OCI-M1 (cell line): ENCODE data around the gene HECW1.

Source experiments
- DNase-seq: peaks from one replicate; lab custom pipeline; 2025; lab: John Stamatoyannopoulos, UW

The HECW1 gene

DNA sequence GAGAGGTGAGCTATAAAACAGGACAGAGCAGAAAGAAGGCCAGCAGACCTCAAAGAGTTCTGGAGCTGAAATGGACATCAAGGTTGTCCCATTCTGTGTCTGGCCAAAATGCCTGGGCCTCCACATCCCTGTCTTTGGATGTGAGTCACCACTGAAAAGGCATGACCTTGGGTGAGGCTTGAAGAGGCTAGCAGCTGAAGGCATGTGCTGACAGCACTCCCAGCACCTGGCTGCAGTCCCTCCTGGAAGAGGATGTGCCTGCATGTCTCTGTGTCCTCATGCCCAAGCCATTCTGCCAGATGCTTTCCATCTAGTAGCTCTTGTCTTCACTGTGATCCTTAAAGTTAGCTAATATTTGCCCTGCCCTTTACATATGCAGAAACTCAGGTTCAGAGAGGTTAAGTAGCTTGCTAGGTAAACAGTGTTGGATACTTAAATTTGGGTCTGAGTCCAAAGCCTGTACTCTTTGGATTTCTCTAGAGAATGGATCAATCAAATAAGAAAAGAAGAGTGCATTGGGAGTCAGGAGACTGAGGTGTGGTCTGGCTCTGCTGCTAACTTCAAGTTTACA is 35.8 kb downstream of the HECW1 start:
- no peak for DNase-seq

DNA sequence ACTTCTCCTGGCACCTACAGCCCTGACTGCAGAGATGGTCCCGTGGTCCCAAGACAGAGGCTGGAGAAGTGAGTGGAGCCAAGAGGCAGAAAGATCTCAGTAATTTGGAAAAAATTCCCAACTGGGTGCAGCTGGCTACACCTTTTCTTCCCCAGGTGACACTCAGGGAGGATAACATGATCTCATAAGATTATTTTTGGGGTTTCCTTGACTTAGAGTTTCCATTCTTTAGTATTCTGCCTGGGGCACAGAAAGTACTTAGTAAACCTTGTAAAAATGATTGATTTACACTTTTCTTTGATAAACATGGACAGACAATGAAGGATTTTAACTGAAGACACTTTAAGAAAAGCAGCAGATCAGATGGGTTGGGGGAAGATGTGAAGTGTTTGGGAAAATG is 38.6 kb downstream of the HECW1 start:
- DNase-seq, result no peak

DNA sequence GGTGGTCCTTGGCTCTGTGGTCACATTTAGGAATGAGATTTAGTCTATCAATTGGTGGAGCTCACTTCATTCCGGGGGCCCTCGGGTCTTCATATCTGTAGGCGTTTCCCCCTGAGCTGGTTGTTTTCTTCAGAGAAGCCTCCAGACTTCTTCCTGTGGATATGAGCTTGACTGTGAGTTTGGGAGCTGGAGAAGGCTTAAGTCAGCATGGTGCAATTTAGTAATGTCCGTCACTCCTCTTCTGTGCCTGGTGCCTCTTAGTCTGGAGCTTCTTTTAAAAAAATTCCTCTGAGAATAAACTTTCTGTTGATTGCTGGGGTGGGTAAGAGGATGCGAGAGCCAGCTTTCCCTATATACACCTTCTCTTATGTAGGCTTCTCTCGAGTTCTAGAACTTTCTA is 40.2 kb downstream of the HECW1 start:
- no peak for DNase-seq

DNA sequence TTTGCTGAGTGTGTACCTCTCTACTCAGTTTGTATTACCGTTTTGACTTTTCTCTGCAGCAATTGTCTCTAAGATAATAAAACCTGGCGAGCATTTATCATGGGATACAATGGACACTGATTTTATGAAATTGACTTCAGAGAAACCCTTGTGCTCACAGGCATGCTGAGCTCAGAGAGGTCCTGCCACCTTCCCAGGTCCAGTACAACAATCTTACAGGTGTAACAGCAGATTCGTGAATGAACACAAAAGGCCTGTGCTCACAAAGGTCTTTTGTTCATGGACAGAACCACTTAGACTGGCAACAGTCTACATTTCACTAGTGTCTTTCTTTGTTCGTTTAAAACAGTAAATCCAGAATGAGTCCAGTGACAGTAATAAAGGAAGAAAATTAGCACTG is 43.2 kb downstream of the HECW1 start:
- DNase-seq, result no peak

DNA sequence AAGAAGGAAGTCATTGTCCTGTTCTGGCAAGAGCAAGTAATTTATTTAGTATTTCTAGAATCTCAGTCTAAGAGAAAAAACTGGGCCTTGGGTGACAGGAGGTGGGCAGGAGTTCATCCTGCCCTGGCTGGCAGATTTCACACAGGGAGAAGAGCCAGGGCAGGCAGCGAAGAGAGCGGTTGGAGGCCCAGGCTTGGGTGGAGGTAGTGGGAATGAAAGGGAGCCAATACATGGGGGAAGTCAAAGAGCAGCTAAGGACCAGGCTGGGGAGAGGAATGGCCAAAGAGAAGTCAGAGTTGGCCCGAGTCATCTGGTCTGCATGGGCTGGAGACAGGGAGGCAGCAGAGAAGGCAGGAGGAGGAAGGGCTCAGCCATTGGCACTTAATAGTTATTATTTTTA is 51.4 kb downstream of the HECW1 start:
- DNase-seq, result no peak

DNA sequence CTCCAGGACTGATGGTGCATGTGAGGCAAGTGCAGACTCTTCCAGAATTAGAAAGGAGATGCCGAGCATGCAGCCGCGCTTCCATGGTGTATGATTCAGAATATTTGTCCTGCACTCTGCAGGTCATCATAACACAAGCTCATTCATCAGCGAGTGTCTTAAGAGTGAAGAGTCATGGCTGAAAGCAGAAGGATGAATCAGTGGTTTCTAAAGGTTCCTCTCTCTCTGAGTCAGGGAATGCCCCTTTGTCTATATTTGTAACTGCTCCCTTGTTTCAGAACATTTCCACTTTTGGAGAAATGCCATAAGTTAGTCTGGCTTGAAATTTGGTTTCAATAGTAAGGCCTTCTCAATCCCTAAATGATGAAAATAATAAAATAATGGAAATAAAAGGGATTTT is 52.3 kb downstream of the HECW1 start:
- DNase-seq, result no peak

DNA sequence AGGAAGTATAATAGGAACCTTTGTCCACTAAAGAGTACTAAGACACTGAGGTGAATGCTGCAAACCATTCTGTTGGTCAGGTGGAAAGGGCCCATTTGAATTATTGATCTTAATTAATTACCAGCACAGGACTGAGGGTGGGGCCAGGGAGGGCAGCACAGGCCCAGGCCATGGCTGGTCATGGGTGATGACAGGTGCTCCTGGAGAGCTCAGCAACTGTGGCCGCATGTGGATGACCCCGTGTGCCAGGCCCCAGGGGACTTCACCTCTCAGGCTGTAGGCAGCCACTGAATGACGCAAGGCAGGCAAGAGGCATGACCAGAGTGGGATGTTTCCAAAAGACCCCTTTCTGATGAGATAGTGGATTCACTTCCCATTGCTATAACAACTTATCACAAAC is 54.2 kb downstream of the HECW1 start:
- DNase-seq, result no peak

DNA sequence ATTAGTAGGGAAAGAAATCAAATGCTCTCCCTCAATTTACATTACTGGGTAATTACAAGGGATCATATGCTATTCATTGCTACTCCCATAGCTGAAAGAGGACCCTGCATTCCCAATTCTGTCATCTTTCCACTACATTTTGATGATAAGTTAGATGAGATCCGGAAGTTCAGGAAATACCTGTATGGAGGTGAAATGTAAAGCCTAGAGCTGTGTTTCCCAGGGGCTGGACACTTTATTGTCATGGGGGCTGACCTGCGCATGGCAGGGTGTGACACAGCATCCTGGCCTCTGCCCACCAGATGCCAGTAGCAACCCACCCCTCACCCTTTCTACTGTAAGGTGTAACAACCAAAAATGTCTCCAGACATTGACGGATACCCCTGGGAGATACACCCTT is 56.6 kb downstream of the HECW1 start:
- no peak for DNase-seq

DNA sequence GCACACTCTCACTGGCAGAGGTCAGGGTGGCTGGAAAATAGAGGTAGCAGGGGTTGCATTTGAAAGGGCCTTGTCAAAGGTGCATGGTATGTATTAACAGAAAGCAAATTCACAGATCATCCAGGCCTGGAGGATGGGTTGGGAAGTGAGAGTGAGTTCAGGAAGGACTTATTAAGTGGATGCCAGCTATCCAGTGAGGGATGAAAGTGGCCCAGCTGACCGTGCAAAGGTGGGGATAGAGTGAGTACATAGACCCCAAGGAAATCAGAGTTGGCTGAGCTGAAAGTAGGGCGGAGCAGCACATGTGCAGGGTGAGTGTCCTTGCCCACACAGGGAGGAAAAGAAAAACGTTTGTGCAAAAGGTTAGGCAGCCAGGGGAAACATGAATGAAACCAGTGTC is 58.1 kb downstream of the HECW1 start:
- no peak for DNase-seq

DNA sequence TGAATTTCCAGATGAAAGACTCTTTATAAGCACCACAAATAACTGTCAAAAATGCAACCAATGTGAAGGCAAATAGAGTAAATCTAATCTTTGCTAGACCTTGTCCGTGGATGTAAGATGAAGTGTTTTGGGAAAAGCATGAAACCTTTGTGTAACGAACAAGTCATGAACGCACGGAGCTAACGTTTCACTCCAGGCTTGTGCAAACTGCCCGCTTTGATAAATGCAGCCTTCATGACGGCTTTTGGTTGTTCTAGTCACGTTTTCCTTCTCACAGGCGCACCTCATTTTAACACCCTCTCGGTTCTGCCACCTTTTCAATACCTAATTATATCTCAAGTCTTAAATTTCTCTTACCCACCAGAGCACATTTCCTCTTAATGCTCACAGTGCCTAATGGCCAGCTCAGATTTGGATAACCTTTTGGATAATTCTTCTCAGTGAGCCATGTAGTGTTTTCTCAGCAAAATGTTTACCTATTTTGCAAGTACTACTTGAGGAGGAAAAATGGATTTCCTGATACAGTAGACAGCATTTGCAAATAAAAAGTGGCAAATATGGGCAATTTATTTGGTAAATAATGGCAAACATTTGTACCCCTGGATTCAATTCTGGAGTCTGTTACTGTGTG is 63.2 kb downstream of the HECW1 start:
- no peak for DNase-seq

DNA sequence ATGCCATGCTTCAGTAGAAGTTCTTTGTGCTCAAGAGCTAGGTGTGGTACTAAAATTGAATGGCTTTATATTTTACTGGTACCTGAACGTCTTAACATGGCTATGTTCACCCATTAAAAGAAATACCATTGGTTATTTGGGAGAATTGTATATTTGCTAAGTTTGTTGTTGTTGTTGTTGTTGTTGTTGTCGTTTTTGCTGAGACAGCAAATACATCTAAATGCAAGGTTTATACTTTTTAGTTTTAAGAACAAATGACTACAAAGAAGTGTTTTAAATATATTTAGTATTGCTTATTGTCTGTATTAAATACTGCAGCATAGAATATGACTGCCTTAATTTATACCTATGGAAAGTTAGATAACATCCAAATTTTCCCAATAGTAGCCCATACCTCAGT is 66.9 kb downstream of the HECW1 start:
- DNase-seq, result no peak

DNA sequence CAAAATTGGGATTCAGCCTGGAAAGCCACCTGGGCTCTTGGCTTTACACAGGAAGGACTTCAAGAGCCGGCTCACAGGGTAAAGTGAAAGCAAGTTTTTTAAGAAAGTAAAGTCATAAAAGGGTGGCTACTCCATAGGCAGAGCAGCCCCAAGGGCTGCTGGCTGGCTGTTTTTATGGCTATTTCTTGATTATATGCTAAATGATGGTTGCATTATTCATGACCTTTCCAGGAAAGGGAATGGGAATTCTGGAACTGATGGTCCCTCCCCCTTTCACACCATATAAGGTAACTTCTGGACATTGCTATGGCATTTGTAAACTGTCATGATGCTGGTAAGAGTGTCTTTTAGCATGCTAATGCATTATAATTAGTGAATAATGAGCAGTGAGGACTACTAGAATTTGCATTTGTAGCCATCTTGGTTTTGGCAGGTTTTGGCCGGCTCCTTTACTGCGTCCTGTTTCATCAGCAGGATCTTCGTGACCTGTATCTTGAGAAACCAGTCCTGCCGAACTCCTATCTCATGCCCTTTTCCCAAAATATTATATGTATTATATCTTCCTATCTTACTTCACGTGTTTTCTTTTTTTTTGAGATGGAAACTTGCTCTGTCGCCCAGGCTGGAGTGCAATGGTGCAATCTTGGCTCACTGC is 80.5 kb downstream of the HECW1 start:
- DNase-seq, result no peak

DNA sequence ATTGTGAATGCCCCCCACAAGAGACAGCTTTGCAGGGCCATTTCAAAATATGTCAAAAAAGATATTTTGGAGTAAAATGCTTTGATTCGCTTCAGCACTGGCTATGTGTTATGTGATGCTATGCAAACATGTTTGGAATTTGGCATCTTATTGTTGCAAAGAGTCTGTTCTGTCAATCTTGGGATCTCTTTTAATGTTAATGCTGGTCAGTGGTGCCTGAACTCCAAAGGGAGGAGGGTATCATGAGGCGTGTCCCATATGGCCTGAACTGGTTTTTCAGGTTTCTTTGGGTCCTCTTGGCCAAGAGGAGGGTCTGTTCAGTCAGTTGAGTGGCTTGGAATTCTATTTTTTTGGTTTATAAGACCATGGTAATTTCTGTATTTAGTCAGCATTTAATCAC is 81.4 kb downstream of the HECW1 start:
- DNase-seq, result no peak

DNA sequence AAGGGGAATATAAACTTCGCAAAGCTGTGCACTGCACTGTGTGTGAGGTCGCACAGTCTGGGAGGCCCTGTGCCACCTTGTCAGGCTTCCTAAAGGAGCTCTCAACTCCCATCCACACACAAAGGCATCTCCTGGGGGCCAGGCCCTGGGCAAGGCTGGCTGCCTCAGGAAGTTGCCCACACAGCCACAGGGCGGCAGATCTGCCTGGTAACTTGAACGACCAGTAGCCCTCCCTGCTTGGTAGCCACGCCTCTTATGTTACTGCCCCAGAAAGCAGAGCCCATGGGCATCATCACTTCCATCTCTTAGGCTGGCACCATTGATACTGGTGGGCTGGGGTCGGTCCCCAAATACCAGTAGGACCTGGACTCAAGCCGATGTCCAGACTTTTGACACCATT is 82.8 kb downstream of the HECW1 start:
- DNase-seq, result no peak

DNA sequence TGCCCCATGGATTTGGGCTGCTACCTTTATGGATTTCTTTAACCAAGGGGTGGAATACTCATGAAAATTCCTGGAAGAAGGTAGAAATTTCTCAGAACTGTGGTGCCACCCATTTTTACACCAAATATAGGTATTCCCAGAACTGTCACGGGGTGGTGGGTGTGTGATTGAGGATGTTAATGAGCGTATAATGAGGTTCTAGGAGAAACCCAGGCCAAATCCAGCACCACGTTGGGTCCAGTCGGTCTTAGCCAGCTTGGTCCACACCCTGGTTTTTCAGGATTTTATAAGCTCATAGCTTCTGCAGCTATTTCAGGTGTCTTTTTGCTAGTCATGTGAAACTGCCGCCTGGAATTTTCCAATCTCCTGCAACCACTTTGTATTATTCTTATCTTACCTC is 83.3 kb downstream of the HECW1 start:
- no peak for DNase-seq

DNA sequence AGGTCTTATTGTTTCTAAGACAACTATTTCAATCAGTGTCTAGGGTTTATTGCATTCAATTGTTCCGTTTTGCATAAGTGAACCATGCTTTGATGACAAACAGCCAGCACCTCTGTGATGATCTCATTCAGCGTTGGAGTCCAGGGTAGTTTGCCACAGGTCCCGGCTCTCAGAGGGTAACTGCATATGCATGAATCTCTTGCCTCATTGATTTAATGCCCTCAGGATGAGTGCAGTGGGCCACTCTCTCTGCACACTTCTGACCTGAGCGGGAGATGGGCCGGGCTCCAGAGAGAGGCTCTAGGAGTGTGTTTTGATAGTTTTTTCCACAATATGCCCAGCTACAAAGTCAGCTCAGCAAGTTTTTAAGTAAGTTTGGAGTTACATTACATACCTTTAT is 83.9 kb downstream of the HECW1 start:
- DNase-seq, result no peak

DNA sequence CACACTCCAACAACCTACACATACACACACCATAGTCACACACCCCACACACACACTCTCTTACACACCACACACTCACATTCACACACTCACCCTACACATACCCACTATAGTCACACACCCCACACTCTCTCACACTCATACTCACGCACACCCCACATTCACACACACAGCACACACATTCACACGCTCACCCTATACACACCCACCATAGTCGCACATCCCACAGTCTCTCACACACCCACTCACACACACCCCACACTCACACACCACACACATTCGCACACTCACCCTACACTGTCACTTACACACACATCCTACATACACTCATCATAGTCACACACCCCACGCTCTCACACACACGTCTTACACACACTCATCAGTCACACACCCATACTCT is 85.6 kb downstream of the HECW1 start:
- DNase-seq, result no peak

DNA sequence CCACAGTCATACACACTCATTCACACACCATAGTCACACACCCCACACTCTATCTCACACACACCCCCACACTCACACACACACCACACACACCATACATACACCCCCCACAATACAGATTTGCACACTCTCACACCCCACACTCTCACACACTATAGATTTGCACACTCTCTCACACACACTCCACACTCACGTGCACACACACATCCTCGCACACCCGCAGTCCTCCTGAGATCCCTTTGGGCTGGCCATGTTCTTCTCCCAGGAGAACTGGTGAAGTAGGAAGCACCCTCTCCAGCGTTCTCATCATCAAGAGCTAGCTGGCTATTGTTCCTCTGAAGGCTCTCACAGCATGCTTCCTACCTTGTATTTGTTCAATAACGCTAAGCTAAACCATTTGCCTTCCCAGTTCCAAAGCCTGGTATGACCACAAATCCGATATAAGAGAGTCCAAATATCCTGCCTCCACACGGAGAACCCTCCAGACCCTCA is 86.2 kb downstream of the HECW1 start:
- DNase-seq, result no peak

DNA sequence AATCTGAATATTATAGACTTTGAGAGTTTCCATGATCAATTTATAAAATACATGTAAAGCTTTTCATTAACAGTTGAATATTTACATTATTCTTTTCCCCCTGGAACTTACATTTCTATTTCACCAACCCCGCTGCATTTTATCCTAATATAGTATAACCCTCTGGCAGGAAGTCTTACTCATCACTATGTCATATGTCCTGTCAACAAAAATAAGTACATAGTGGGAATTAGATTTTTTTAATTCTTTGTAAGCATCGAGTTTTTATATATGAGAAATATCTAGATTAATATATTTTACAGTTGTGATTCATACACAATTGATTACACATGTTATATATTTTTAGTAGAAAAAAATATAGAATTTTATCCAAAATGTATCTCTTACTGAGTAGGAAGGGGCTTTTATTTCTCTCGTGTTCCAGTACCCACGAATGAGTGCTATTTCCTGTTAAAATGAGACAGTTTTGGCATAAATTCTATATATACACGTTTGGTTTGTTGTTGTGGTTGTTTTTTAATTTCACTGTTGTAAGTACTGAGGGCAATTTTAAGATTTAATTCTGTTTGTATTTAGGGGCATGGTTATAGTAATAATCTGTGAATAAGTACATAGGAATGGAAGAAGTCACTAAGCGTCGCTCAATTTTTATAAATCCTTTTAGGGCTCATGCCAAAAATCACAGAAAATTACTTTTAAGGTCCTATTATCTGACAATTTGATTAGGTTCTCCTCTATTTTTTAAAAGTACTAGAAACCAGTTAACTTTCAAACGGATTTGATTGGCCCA is 87.1 kb downstream of the HECW1 start:
- no peak for DNase-seq

DNA sequence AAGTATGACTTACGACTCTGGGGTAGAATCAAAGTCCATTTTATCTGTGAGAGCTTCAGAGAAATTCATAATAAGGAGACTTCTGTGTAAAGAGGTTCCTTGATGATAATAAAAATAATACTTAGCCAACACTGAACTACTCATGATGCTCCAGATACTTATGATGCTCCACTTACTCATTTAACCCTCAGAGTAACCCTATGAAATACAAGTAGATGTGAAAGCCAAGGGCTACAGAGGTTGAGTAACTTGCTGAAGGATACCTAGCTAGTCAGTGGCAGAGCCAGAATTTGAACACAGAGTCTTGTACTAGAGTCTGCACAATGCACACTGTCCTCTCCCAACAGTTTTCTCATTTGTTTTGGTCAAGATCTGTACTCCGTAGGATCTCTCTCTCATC is 89.5 kb downstream of the HECW1 start:
- no peak for DNase-seq

DNA sequence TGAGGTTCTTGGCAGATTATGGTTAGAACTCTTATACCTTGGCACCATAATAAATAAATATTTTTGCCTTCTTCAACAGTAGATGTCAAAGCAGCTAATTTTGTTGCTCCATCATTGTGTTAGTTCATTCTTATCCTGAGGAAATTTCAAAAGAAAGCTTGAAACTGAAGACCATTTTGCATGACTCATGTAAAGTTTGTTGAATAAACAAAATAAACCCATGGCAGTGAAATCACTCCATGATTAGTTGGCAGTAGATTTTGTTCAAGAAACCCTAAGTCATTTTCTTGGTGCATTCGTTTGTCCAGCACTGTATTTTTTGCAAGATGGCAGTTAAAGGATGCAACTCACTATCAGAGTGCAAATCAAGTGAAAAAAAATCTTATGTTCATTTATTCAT is 91.6 kb downstream of the HECW1 start:
- DNase-seq, result no peak

DNA sequence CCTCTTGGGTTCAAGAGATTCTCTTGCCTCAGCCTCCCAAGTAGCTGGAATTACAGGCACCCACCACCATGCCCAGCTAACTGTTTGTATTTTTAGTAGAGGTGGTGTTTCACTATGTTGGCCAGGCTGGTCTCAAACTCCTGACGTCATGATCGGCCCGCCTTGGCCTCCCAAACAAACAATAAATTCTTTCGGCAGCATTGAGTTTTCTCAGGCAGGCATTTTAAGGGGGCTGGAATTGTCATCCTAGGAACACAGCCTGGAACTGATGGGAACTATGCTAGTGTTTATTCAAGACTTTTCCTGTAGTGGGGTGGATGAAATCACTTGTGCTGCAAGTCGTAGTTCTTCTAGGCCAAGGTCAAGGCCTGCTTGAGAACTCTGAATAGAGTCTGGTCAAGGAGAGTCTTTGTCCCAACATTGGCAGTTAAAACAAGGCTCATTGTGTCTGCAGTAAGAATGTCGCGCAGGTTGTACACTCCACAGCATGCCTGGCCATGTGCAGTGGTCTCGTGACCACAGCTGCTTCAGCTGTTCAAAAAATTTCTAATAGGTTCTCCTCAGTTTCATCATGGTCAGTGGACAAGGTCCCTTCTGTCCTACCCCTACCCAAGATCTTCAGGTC is 92.8 kb downstream of the HECW1 start:
- no peak for DNase-seq

DNA sequence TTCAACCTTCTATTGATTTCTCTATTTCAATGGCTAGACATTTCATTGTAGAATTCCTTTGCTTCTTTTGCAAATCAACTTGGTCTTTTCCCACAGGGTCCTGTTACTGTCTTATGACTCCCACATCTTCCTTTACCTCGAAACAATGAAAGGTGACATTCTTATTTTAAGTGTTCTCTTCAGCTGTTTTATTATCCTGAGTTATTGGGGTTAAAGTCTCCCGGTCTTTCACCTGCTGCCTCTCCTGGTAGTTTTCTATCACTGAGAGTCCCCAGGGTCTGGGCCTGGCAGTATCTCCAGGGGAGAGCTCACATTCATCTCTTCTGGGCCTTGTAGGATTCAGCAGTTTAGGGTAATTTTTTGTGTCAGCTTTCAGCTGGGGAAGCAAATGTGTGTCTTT is 95.8 kb downstream of the HECW1 start:
- no peak for DNase-seq
